K562 (cell line): ENCODE measurements around the gene CNOT4. TPM values are rescaled to one million over a fixed set of nuclear protein-coding genes. Genes with fewer than 3 reads are reported as not detected.
A peak's percentile ranks its signal among the peaks of the same experiment; 100 is the strongest.

Experiments
- ARHGAP35 ChIP-seq: fragments of 450-650 bp; IDR thresholded peaks from 2 replicates; pipeline ENCODE4 v1.6.1; 2018; ENCODE audit not compliant: partially characterized antibody
- ARNT ChIP-seq, 2 experiments: fragments of 450-650 bp; IDR thresholded peaks; 2 replicates each; pipeline ENCODE4 v1.6.1; 2016; ENCODE audit warnings: mild to moderate bottlenecking in 1 of 2
- DDX20 ChIP-seq: fragments of 450-650 bp; IDR thresholded peaks from 2 replicates; pipeline ENCODE4 v1.6.1; 2016; ENCODE audit warnings: missing genetic modification characterization, low read depth, mild to moderate bottlenecking, missing compliant biosample characterization, moderate library complexity
- GTF2F1 ChIP-seq: IDR thresholded peaks from 2 replicates; pipeline ENCODE4 v1.6.1; 2011; ENCODE audit warnings: low read depth, low read length, improper control_type of control experiment
- HMGN3 ChIP-seq: IDR thresholded peaks from 2 replicates; pipeline ENCODE4 v1.6.1; 2011; ENCODE audit warnings: borderline replicate concordance, low read depth, mild to moderate bottlenecking, mixed read lengths, low read length; ENCODE audit not compliant: insufficient read length; ENCODE audit errors: extremely low read depth
- LCOR ChIP-seq: sonication (generic); formaldehyde crosslinking; IDR thresholded peaks from 2 replicates; pipeline ENCODE4 v1.8.0; 2022; ENCODE audit warnings: mild to moderate bottlenecking, missing genetic modification reagents
- MEF2A ChIP-seq: IDR thresholded peaks from 2 replicates; pipeline ENCODE4 v1.6.1; 2011; ENCODE audit warnings: low read depth, mild to moderate bottlenecking, low read length, moderate library complexity; ENCODE audit not compliant: control insufficient read depth
- MYC ChIP-seq, 2 experiments: fragments of 250-450 bp in 1 of 2; sonication (Bioruptor Pico) in 1 of 2; IDR thresholded peaks; 2 replicates each; pipeline versions ENCODE4 v1.5.1 to v1.6.1; 2012 to 2021; ENCODE audit warnings: low read depth in 2 of 2, borderline replicate concordance in 1 of 2, improper control_type of control experiment in 1 of 2, low read length in 1 of 2, mild to moderate bottlenecking in 1 of 2, moderate library complexity in 1 of 2
- NFYB ChIP-seq: IDR thresholded peaks from 2 replicates; pipeline ENCODE4 v1.6.1; 2011; ENCODE audit warnings: mild to moderate bottlenecking, moderate library complexity; ENCODE audit not compliant: insufficient read length; ENCODE audit errors: extremely low read depth
- NR2C2 ChIP-seq, 2 experiments: fragments of 200-800 bp in 1 of 2; sonication (Bioruptor generic) in 1 of 2; sonication (generic) in 1 of 2; formaldehyde crosslinking in 1 of 2; IDR thresholded peaks; 2 replicates each; pipeline versions ENCODE4 v1.6.1 to v1.8.0; 2016 to 2022; ENCODE audit warnings: mild to moderate bottlenecking in 1 of 2, missing compliant biosample characterization in 1 of 2, missing genetic modification characterization in 1 of 2, missing genetic modification reagents in 1 of 2
- POLR2AphosphoS2 ChIP-seq: IDR thresholded peaks from 2 replicates; pipeline ENCODE4 v1.6.1; 2012; ENCODE audit warnings: low read length, improper control_type of control experiment
- SMARCC2 ChIP-seq: fragments of 450-650 bp; IDR thresholded peaks from 2 replicates; pipeline ENCODE4 v1.6.1; 2017; ENCODE audit warnings: antibody characterized with exemption, moderate library complexity, mild to moderate bottlenecking, low read depth
- SP1 ChIP-seq: sonication (generic); formaldehyde crosslinking; IDR thresholded peaks from 2 replicates; pipeline ENCODE4 v1.8.1; 2022; ENCODE audit warnings: mild to moderate bottlenecking, missing genetic modification reagents
- SRSF9 ChIP-seq: fragments of 200-400 bp; formaldehyde crosslinking; IDR thresholded peaks from 2 replicates; pipeline ENCODE4 v1.6.1; 2017; ENCODE audit warnings: low read depth, low read length, borderline replicate concordance
- polyA plus RNA-seq, 8 experiments: library from polyadenylated mRNA; depleted of rRNA in 4 of 8; stranded (reverse) in 5 of 8; unstranded in 3 of 8; fragments of >200 nt; fragmentation: Nextera tagmentation in 2 of 8; fragmentation: Illumina TruSeq in 1 of 8; extraction: Ambion mirVana in 2 of 8; extraction: Trizol in 1 of 8; gene quantifications; 2 replicates each; pipeline versions ENCODE4 v1.2.1 to v1.2.3, GENCODE V29; 2011 to 2014; ENCODE audit warnings: inconsistent platforms in 1 of 8, missing spikeins in 1 of 8
- total RNA-seq, 7 experiments: library from RNA; depleted of rRNA in 6 of 7; stranded (reverse); fragments of >200 nt in 6 of 7; fragmentation: Illumina TruSeq in 2 of 7; extraction: Trizol in 2 of 7; gene quantifications; 2 replicates each; pipeline versions ENCODE4 v1.2.1 to v1.2.3, GENCODE V29; 2011 to 2021; ENCODE audit warnings: low replicate concordance in 1 of 7
- TF ChIP-seq, protein P1 (sequence below): fragments of 450-650 bp; IDR thresholded peaks from 2 replicates; pipeline ENCODE4 v1.6.1; 2018; ENCODE audit not compliant: partially characterized antibody
- TF ChIP-seq, protein P2 (sequence below): fragments of 450-650 bp; IDR thresholded peaks from 2 replicates; pipeline ENCODE4 v1.6.1; 2017; ENCODE audit warnings: antibody characterized with exemption, mild to moderate bottlenecking
- TF ChIP-seq, protein P3 (sequence below): fragments of 250-450 bp; sonication (Bioruptor Pico); IDR thresholded peaks from 2 replicates; pipeline ENCODE4 v1.5.0; 2021

Gene CNOT4
- total and polyA plus RNA-seq, 9 of the 15 experiments (the other 6 are each of a cell fraction or from before 2014, with no cell fraction given): 8.6 to 24.1 (median 15.4) TPM

DNA sequence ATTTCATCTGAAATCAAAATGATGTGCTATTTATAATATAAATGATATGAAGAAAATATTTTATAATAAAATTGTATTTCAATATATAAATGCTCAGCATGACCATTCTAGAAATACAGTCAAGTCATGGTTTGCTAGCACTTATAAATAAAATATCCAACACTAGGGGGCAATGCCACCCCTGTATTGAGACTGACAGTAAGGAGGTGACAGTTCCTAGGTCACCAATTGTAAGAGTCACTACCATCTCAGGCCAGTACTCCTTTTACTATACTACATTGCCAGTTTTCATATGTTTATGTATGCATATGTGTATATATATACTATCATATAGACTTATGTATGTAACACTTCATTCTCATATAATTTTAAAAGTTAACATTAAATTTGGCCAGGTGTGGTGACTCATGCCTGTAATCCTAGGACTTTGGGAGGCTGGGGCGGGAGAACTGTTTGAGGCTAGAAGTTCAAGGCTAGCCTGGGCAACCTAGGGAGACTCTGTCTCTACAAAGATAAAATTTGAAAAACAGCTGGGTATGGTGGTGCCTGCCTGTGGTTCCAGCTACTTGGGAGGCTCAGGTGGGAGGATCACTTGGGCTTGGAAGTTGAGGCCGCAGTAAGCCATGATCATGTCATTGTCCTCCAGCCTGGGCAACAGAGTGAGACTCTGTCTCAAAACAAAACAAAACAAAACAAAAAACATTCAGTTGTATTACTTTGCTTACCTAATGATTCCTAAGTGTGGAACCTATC, 2.4 kb upstream of the CNOT4 start (continued):
- no peak for TF ChIP-seq POLR2AphosphoS2
- TF ChIP-seq ARHGAP35: no peak
- TF ChIP-seq SP1: no peak
- peak in 1 of 2 experiments; percentile 37; a peak in 1 of 4 replicates for TF ChIP-seq ARNT (IDR thresholded peaks at IDR 0.05)
- TF ChIP-seq MYC (IDR thresholded peaks at IDR 0.05; ENCODE audit: low read depth, low read length): no peak
- no peak for TF ChIP-seq MYC (CRISPR knock-in tag; IDR thresholded peaks at IDR 0.05; ENCODE audit: borderline replicate concordance, low read depth)
- no peak for TF ChIP-seq DDX20
- no peak for TF ChIP-seq GTF2F1
- TF ChIP-seq, protein P1, sequence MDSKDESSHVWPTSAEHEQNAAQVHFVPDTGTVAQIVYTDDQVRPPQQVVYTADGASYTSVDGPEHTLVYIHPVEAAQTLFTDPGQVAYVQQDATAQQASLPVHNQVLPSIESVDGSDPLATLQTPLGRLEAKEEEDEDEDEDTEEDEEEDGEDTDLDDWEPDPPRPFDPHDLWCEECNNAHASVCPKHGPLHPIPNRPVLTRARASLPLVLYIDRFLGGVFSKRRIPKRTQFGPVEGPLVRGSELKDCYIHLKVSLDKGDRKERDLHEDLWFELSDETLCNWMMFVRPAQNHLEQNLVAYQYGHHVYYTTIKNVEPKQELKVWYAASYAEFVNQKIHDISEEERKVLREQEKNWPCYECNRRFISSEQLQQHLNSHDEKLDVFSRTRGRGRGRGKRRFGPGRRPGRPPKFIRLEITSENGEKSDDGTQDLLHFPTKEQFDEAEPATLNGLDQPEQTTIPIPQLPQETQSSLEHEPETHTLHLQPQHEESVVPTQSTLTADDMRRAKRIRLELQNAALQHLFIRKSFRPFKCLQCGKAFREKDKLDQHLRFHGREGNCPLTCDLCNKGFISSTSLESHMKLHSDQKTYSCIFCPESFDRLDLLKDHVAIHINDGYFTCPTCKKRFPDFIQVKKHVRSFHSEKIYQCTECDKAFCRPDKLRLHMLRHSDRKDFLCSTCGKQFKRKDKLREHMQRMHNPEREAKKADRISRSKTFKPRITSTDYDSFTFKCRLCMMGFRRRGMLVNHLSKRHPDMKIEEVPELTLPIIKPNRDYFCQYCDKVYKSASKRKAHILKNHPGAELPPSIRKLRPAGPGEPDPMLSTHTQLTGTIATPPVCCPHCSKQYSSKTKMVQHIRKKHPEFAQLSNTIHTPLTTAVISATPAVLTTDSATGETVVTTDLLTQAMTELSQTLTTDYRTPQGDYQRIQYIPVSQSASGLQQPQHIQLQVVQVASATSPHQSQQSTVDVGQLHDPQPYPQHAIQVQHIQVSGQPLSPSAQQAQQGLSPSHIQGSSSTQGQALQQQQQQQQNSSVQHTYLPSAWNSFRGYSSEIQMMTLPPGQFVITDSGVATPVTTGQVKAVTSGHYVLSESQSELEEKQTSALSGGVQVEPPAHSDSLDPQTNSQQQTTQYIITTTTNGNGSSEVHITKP: no peak
- no peak for TF ChIP-seq SRSF9
- TF ChIP-seq, protein P2, sequence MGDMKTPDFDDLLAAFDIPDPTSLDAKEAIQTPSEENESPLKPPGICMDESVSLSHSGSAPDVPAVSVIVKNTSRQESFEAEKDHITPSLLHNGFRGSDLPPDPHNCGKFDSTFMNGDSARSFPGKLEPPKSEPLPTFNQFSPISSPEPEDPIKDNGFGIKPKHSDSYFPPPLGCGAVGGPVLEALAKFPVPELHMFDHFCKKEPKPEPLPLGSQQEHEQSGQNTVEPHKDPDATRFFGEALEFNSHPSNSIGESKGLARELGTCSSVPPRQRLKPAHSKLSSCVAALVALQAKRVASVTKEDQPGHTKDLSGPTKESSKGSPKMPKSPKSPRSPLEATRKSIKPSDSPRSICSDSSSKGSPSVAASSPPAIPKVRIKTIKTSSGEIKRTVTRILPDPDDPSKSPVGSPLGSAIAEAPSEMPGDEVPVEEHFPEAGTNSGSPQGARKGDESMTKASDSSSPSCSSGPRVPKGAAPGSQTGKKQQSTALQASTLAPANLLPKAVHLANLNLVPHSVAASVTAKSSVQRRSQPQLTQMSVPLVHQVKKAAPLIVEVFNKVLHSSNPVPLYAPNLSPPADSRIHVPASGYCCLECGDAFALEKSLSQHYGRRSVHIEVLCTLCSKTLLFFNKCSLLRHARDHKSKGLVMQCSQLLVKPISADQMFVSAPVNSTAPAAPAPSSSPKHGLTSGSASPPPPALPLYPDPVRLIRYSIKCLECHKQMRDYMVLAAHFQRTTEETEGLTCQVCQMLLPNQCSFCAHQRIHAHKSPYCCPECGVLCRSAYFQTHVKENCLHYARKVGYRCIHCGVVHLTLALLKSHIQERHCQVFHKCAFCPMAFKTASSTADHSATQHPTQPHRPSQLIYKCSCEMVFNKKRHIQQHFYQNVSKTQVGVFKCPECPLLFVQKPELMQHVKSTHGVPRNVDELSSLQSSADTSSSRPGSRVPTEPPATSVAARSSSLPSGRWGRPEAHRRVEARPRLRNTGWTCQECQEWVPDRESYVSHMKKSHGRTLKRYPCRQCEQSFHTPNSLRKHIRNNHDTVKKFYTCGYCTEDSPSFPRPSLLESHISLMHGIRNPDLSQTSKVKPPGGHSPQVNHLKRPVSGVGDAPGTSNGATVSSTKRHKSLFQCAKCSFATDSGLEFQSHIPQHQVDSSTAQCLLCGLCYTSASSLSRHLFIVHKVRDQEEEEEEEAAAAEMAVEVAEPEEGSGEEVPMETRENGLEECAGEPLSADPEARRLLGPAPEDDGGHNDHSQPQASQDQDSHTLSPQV: 0 out of 2 replicates have a peak, but pooled peaks have one; percentile 48
- TF ChIP-seq, protein P3, sequence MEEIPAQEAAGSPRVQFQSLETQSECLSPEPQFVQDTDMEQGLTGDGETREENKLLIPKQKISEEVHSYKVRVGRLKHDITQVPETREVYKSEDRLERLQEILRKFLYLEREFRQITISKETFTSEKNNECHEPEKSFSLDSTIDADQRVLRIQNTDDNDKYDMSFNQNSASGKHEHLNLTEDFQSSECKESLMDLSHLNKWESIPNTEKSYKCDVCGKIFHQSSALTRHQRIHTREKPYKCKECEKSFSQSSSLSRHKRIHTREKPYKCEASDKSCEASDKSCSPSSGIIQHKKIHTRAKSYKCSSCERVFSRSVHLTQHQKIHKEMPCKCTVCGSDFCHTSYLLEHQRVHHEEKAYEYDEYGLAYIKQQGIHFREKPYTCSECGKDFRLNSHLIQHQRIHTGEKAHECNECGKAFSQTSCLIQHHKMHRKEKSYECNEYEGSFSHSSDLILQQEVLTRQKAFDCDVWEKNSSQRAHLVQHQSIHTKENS (CRISPR knock-in tag): no peak
- TF ChIP-seq HMGN3: no peak
- TF ChIP-seq LCOR (CRISPR knock-in tag): peak; percentile 56; the same call in 1 of the 2 replicates
- no peak for TF ChIP-seq MEF2A
- no peak for TF ChIP-seq NR2C2 (CRISPR knock-in tag; IDR thresholded peaks at IDR 0.05)
- TF ChIP-seq NR2C2 (tag; IDR thresholded peaks at IDR 0.05): peak; percentile 29; the same call in 1 of the 2 replicates
- TF ChIP-seq SMARCC2: no peak
- no peak for TF ChIP-seq NFYB
